ENCODE data around the gene TMEM187. TPM values are rescaled to one million over a fixed set of nuclear protein-coding genes. Genes with fewer than 3 reads are reported as not detected.
A peak's percentile ranks its signal among the peaks of the same experiment; 100 is the strongest.

The TMEM187 gene
- polyA plus RNA-seq, 1 experiment = 3.2 TPM

GRCh38 chrX:153947009-153947769 is 25.4 kb upstream of the TMEM187 start:
- ChIA-PET CTCF (interaction anchor here (0.6 to 4.0 kb wide), 26 partner anchors 9 to 996 kb away, joined by 3 to 33 read pairs (median 4); partner anchors contain the start of genes HCFC1, NAA10 and PLXNB3), POLR2A (interaction anchor here (0.6 to 1.7 kb wide), 3 partner anchors 12 to 455 kb away, joined by 3 to 4 read pairs (median 4); partner anchors contain the start of gene NAA10)
- DNase-seq (ENCODE audit: low read depth, low spot score) = peak; percentile 41

GRCh38 chrX:153948002-153948466 is 24.5 kb upstream of the TMEM187 start:
- H3K27ac ChIP-seq (ENCODE audit: low read depth, low read length) = no peak overlapping the region
- ChIA-PET CTCF (interaction anchor here (0.7 to 4.0 kb wide), 7 partner anchors 9 to 185 kb away, joined by 3 to 33 read pairs (median 6); partner anchors contain the start of genes NAA10 and PLXNB3), POLR2A (no interaction called here)
- no peaks in the 10 kb centered on the region for H3K27me3 ChIP-seq (ENCODE audit: control insufficient read depth, insufficient read depth, low read length)
- TF ChIP-seq CTCF (IDR thresholded peaks at IDR 0.05; ENCODE audit: low read depth, low read length) = no peak
- no peaks in the 10 kb centered on the region; the same call in 1 of the 2 replicates for H3K9me3 ChIP-seq (ENCODE audit: control insufficient read depth, insufficient read depth, low read length)
- H3K4me3 ChIP-seq (ENCODE audit: low read depth, low read length) = no peak overlapping the region
- no peak for DNase-seq (ENCODE audit: low read depth, low spot score)

More at GRCh38 chrX:153947009-153947769, 25.4 kb upstream of the TMEM187 start:
- Histone ChIP-seq H3K9me3 (ENCODE audit: control insufficient read depth, insufficient read depth, low read length) (no peaks in the 10 kb centered on the region; the same call in 1 of the 2 replicates), H3K4me3 (ENCODE audit: low read depth, low read length) (no peak overlapping the region), H3K27ac (ENCODE audit: low read depth, low read length) (no peak overlapping the region), H3K27me3 (ENCODE audit: control insufficient read depth, insufficient read depth, low read length) (no peaks in the 10 kb centered on the region)
- TF ChIP-seq CTCF (IDR thresholded peaks at IDR 0.05; ENCODE audit: low read depth, low read length) = peak; percentile 89

GRCh38 chrX:153948847-153949805 is 23.4 kb upstream of the TMEM187 start:
- ChIA-PET CTCF (interaction anchor here (1.1 to 4.0 kb wide), 4 partner anchors 10 to 186 kb away, joined by 3 to 33 read pairs (median 5); partner anchors contain the start of gene PLXNB3), POLR2A (no interaction called here)

GRCh38 chrX:153950127-153950526 is 22.4 kb upstream of the TMEM187 start:
- H3K4me3 ChIP-seq (ENCODE audit: low read depth, low read length) = no peak overlapping the region
- no peaks in the 10 kb centered on the region for H3K27me3 ChIP-seq (ENCODE audit: control insufficient read depth, insufficient read depth, low read length)
- no peak overlapping the region for H3K27ac ChIP-seq (ENCODE audit: low read depth, low read length)
- ChIA-PET POLR2A (interaction anchor here (1.2 kb wide), 1 partner anchor 15 kb away, joined by 3 read pairs; the partner anchor contains the start of gene NAA10), CTCF (interaction anchor here (1.1 to 2.0 kb wide), 4 partner anchors 16 to 187 kb away, joined by 3 to 7 read pairs (median 5); partner anchors contain the start of gene PLXNB3)
- DNase-seq (ENCODE audit: low read depth, low spot score) = no peak
- TF ChIP-seq CTCF (IDR thresholded peaks at IDR 0.05; ENCODE audit: low read depth, low read length) = no peak
- no peaks in the 10 kb centered on the region; the same call in 1 of the 2 replicates for H3K9me3 ChIP-seq (ENCODE audit: control insufficient read depth, insufficient read depth, low read length)

More at GRCh38 chrX:153948847-153949805, 23.4 kb upstream of the TMEM187 start:
- Histone ChIP-seq H3K27ac (ENCODE audit: low read depth, low read length) (no peak overlapping the region), H3K27me3 (ENCODE audit: control insufficient read depth, insufficient read depth, low read length) (no peaks in the 10 kb centered on the region), H3K4me3 (ENCODE audit: low read depth, low read length) (no peak overlapping the region), H3K9me3 (ENCODE audit: control insufficient read depth, insufficient read depth, low read length) (no peaks in the 10 kb centered on the region; the same call in 1 of the 2 replicates)
- no peak for DNase-seq (ENCODE audit: low read depth, low spot score)
- TF ChIP-seq CTCF (IDR thresholded peaks at IDR 0.05; ENCODE audit: low read depth, low read length) = no peak
